ENCODE results near the gene NHSL2.

The NHSL2 gene

DNA sequence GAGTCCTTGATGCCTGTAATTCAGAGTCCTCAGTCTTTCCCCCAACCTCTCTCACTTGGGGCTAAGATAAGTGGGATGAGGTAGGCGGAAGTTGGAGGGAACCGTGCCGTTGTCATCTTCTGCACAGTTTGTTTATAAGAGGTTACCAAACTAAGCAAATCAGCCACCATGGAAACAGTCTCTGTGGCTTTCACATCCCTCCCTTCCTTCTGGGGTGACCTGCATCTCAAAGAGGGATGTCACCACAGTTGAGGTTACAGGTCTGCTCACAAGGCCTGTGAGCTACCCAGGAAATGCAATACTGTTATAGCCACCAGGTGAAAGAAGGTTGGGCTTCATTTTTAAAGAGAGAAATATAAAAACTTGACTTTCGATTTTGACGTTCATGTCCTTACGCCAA, 194.8 kb downstream of the NHSL2 start:
- DNase-seq (ENCODE audit: low read depth in 2 of 2, low spot score in 1 of 2) = peak in 1 of 2 donors; percentile 31

DNA sequence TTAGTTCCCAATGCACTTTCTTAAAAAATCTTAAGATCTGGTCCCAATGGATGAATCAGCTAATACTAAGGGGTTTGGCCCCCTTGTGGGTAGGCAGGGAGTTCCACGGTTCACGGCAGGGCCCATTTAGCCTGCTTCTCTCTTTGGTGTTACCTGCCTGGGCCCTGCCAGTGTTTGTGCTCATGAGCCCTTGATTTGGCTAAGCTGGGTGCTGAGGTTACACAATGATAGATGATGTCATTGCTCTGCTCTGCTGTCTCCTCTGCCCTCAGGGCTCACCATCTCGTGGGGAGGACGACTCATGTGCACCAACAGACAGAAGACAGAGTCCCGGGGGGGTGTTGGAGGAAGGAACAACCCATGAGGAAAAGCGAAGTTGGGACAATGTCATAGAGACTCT, 196.7 kb downstream of the NHSL2 start:
- DNase-seq (ENCODE audit: low read depth in 2 of 2, low spot score in 1 of 2) = no peak

GRCh38 chrX:72107841-72108595, 197.4 kb downstream of the NHSL2 start:
- no peak for DNase-seq (ENCODE audit: low read depth in 2 of 2, low spot score in 1 of 2)

- no peak for DNase-seq (ENCODE audit: low read depth in 2 of 2, low spot score in 1 of 2)
These were observed 198.0 kb downstream of the NHSL2 start for GRCh38 chrX:72108666-72109065.

GRCh38 chrX:72110051-72110875, 199.6 kb downstream of the NHSL2 start:
- no peak for DNase-seq (ENCODE audit: low read depth in 2 of 2, low spot score in 1 of 2)

DNA sequence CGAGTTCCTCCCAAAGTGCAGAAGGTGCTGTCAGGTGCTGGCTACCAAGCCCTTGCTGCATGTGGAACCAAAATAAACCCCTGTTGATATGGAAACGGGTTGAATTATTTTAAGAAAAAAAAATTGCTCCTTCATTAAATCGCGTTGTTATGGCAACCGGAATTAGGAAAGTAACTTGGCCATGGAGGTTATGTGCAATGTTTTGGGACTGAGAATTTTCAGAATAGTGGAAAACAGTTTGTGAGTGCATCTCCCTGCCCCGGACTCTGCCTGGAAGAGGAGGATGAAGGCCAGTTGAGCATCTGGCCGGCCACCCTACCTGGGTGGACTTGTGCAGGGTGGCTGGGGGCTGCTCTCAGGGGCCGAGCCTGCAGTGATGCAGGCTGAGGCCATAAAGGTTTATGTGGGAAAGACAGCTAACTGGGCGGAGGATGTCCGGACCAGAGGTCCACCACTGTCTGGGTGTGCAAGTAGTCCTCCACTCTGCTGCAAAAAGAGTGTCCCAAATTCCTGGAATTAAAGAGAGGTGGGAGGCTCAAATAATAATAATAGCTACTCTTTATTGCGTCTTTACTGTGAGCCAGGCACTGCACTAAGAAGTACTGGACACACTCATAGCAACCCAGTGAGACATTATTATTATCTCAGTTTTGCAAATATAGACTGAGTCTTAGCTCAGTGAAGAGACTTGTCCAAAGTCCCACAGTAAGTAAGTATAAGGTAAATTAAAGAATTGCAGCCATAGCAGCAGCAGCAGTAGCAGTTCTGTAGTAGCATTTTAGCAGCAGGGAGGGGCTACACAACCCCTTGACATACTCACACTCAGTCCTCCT, 200.4 kb downstream of the NHSL2 start:
- no peak for DNase-seq (ENCODE audit: low read depth in 2 of 2, low spot score in 1 of 2)

DNA sequence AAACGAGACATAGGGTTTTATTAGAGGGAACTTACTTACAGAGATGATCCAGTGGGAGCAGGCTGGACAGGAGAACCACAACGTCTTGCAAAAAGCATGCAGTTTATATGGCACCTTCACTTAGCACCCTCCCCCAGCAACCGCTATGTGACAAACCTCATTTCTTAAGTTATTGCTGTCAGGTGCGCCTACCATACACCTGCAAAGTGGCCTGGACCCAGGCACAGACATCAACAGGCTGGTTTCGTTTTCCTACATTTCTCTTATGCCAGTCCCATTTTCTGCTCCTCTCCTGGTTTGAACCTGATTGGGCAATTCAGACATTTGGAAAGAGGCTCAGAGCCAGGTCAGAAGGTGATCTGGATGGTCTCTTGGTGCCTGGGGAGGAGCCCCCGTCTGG, 202.8 kb downstream of the NHSL2 start:
- DNase-seq (ENCODE audit: low read depth in 2 of 2, low spot score in 1 of 2) = no peak

- DNase-seq (ENCODE audit: low read depth in 2 of 2, low spot score in 1 of 2) = no peak
These were observed 203.7 kb downstream of the NHSL2 start for GRCh38 chrX:72114306-72114705.

GRCh38 chrX:72114807-72115206, 204.2 kb downstream of the NHSL2 start:
- no peak for DNase-seq (ENCODE audit: low read depth in 2 of 2, low spot score in 1 of 2)

GRCh38 chrX:72115380-72115779, 204.7 kb downstream of the NHSL2 start:
- DNase-seq (ENCODE audit: low read depth in 2 of 2, low spot score in 1 of 2) = no peak

- no peak for DNase-seq (ENCODE audit: low read depth in 2 of 2, low spot score in 1 of 2)
These were observed 207.1 kb downstream of the NHSL2 start for GRCh38 chrX:72117636-72118210.

- DNase-seq (ENCODE audit: low read depth in 2 of 2, low spot score in 1 of 2) = no peak
These were observed 210.2 kb downstream of the NHSL2 start for GRCh38 chrX:72120837-72121236.

DNA sequence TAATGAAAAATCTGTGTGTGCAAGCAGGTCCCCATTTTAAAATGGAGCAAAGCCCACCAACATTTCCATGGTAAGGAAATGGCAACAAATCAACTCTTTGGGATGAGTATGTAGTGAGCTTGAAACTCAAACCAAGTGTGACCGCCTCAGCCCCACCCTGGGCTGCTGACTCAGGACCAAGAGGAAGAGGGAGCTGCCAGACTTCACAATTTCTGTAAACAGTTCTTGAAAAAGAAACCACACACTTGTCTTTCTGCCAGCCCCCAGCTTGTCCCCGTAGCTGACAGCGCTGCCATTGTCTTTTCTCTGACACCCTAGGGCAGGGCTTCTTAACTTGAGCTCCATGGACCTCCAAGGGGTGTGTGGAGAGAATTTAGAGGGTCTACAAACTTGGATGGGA, 210.7 kb downstream of the NHSL2 start:
- peak in 1 of 2 donors; percentile 18 for DNase-seq (ENCODE audit: low read depth in 2 of 2, low spot score in 1 of 2)

DNA sequence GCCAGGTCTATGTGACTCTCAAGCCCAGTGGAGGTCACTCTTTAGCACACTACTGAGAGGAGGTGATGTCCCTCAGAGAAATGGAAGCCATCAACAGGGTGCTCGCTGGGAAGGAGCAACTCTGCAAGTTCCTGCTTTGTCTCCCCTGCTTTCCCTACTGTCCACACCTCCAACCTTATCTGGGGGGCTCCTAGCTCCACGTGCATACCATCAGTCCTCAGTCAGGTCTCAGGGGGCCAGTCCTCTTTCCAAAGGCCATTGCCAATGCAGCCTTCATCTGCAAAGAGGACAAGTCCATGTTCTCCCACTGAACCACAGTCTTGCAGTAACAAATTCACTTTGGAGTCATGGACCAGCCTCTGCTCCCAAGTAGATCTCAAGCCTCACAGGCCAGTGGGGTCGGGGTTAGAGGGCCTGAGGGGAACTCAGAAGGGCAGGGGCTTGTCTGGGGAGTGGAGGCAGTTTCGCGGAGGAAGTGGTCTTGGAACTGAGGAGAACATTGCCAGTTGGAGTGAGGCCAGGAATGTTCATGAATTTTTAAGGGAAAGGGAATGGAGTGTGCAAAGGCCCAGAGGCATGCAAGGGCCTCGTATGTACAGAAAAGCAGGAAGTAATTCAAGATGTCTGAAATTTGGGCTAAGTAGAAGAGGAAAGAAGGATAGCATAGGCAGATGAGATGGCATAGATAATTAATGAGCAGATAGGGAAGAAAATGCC, 212.1 kb downstream of the NHSL2 start:
- DNase-seq (ENCODE audit: low read depth in 2 of 2, low spot score in 1 of 2) = no peak

DNA sequence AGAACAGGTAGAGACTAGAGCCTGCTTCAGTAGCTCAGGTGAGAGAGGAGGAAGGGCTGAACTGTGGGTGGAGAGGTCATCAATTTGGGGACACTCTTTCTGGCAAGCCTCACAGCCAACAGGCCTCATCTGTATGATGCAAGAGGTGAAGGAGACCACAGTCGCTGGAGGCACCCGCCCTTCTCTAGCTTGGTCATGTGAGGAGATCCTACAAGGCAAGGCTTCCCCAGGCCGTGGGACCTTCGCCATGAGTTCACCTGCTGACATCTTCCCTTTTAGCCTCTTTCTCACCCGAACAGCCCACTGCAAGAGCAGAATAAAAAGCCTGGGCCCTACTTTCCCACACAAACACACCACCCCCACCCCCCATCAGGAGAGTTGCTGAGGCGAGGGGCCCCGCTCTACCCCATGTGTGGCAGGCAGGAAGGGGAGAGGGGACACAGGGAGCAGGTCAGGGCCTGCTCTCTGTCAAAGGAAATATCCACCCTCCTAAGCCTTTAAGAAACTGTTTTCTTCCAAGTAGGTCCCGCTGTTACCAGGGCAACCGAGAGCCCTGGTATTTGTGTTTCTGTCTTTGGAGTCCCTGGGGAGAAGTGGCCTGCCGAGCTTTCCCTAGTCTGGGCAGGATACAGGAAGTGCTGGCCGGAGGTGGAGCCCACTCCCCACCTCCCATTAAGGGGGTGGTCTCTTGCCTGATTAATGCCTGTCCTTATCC, 213.0 kb downstream of the NHSL2 start:
- DNase-seq (ENCODE audit: low read depth in 2 of 2, low spot score in 1 of 2) = no peak

DNA sequence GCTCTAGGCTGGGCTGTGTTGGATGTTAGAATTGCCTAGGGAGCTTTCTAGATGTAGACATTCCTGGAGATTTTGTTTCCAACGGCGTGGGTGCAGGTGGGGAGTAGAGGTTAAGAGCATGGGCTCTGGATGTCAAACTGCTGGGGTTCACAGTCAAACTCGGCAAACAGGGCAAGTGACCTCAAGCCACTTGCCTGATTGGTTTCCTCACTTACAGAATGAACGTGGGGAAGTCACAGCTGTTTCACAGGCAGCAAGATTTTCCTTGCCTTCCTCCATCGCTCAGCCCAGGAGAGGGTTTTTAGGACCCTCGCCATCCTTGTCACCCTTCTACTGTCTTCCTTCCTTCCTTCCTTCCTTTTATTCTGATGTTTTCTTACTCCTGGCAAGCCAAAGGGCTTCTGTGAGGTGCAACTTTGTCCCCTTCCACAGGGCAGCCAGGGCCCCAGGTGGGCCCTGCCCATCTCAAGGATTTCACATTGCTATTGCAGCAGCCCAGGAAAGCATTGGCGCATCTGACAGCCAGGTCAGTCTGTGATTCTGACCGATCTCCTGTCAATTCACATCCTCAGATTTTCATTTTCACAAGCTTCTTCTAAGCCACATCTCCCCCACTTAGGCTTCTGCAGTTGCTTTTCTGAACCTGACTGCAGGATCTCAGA, 214.0 kb downstream of the NHSL2 start:
- no peak for DNase-seq (ENCODE audit: low read depth in 2 of 2, low spot score in 1 of 2)

DNA sequence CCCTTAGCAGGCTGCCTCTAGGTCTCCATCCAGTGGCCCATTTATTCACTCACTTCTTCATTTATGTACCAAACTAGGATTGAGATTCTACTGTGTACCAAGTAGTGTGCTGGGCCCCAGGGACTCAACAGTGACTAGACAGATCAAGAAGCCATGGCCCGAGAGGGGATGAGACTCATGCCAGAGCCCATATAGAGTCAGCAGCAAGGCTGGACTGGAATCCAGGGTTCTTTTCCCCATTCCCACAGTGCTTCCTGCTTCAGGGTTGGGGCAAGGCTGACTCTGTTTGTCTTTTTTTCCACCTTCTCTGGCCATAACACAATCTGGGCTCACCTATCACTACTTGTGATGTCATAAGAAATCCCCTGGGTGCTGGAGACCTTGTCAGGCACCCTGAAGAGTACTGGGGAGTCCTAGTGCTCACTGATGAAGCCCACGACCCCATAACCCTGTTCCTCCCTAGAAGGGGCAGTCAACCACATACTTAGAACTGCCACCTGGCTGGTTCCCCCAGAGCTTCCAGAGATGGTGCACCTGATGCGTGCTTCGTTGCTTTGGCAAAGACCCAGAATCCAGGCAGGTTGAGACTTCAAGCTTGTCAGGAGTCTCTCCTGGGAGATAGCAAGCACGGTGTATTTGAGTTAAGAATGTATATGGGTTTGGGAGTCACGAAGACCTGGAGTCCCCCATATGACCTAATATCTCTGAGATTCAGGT, 214.8 kb downstream of the NHSL2 start:
- DNase-seq (ENCODE audit: low read depth in 2 of 2, low spot score in 1 of 2) = no peak

GRCh38 chrX:72126048-72126415, 215.4 kb downstream of the NHSL2 start:
- no peak for DNase-seq (ENCODE audit: low read depth in 2 of 2, low spot score in 1 of 2)

All from stimulated activated CD8-positive, alpha-beta memory T cell treated with anti-CD3 and anti-CD28 coated beads, Interleukin-4, amount 100 ng/mL, for 1 hour (primary cell).